Tibial artery (tissue), 4 donors: ENCODE data around the gene MYG1.

Experiments used
- DNase-seq, 2 donors: peaks; one replicate each; pipeline ENCODE4 v3.0.0-alpha.2; 2019
- H3K27ac ChIP-seq, 2 donors: fragments of 200-600 bp; sonication (generic) in 1 of 2; 1 replicate in 1 of 2; 2 replicates in 1 of 2; pipeline ENCODE4 v1.5.1; 2018 to 2019; ENCODE audit warnings: mild to moderate bottlenecking in 1 of 2
- H3K27me3 ChIP-seq, 2 donors: fragments of 200-600 bp; sonication (generic) in 1 of 2; one replicate each; pipeline versions ENCODE4 v1.5.1 to v1.6.0; 2016 to 2019
- H3K36me3 ChIP-seq, 3 donors: fragments of 200-600 bp; sonication (generic) in 2 of 3; one replicate each; pipeline ENCODE4 v1.5.1; 2016 to 2019; ENCODE audit warnings: mild to moderate bottlenecking in 2 of 3
- H3K4me1 ChIP-seq, 4 donors: fragments of 200-600 bp; sonication (generic) in 2 of 4; 1 replicate in 3 of 4; 2 replicates in 1 of 4; pipeline ENCODE4 v1.5.1; 2016 to 2019
- H3K4me3 ChIP-seq, 2 donors: fragments of 200-600 bp; sonication (generic) in 1 of 2; 1 replicate in 1 of 2; 2 replicates in 1 of 2; pipeline ENCODE4 v1.5.1; 2018 to 2019; ENCODE audit warnings: mild to moderate bottlenecking in 2 of 2
- H3K9me3 ChIP-seq, 3 donors: fragments of 200-600 bp; sonication (generic) in 1 of 3; one replicate each; pipeline ENCODE4 v1.5.1; 2016 to 2019
- CTCF ChIP-seq, 2 experiments: fragments of 200-600 bp in 1 of 2; fragments of 450-650 bp in 1 of 2; IDR thresholded peaks; one replicate each; pipeline ENCODE4 v1.5.1; 2017 to 2019; ENCODE audit warnings: antibody characterized with exemption in 2 of 2, mild to moderate bottlenecking in 1 of 2, moderate library complexity in 1 of 2
- intact Hi-C: fragments of 100-400 bp; cut with DNase I; formaldehyde crosslinking; loops from one replicate; pipeline ENCODE4 v1.15.0; 2023; ENCODE audit warnings: low total_unique reads

Gene MYG1

GRCh38 chr12:53288322-53288721 is 11.2 kb upstream of the MYG1 start:
- H3K27ac ChIP-seq, result no peak overlapping the region
- no peaks in the 10 kb centered on the region for H3K36me3 ChIP-seq
- TF ChIP-seq CTCF (IDR thresholded peaks at IDR 0.05), result no peak
- no peak for DNase-seq
- H3K4me3 ChIP-seq, result no peak overlapping the region
- H3K9me3 ChIP-seq, result no peaks in the 10 kb centered on the region
- H3K27me3 ChIP-seq, result no peaks in the 10 kb centered on the region
- H3K4me1 ChIP-seq, result no peaks in the 10 kb centered on the region
- intact Hi-C loops, result loop anchor here (2.0 kb wide), 1 partner anchor 76 kb away; no protein-coding TSS in a partner anchor

DNA sequence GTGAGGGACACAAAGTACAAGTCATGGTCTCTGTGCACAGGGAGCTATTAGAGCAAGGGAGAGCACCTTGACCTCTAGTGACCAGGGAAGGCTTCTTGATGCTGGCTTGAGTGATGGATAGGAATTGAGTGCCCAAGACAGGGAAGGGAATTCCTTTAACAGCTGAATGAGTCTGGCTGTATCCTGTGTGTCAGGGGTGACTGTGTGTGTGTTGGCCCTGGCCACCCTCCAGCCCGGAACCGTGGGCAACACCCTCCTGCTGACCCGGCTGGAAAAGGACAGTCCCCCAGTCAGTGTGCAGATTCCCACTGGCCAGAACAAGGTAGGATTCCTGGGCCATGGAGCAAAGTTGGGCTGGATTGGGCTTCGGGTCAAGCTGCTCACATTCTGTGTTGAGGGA is 9.6 kb upstream of the MYG1 start:
- peaks cover 0 to 6% (median 5%) of the 10 kb centered on the region in 4 donors for H3K4me1 ChIP-seq
- TF ChIP-seq CTCF (IDR thresholded peaks at IDR 0.05), result no peak
- no peaks in the 10 kb centered on the region for H3K27me3 ChIP-seq
- H3K4me3 ChIP-seq, result no peak overlapping the region
- H3K27ac ChIP-seq, result no peak overlapping the region
- no peaks in the 10 kb centered on the region for H3K36me3 ChIP-seq
- DNase-seq, result no peak
- intact Hi-C loops, result loop anchor here (2.0 kb wide), 1 partner anchor 77 kb away; no protein-coding TSS in a partner anchor
- H3K9me3 ChIP-seq, result no peaks in the 10 kb centered on the region

GRCh38 chr12:53290661-53291060 is 8.8 kb upstream of the MYG1 start:
- no peak for DNase-seq
- H3K4me1 ChIP-seq, result peaks cover 0 to 8% (median 7%) of the 10 kb centered on the region in 4 donors
- TF ChIP-seq CTCF (IDR thresholded peaks at IDR 0.05), result no peak
- H3K36me3 ChIP-seq, result no peaks in the 10 kb centered on the region
- H3K27ac ChIP-seq, result no peak overlapping the region
- intact Hi-C loops, result no loop called here
- no peaks in the 10 kb centered on the region for H3K9me3 ChIP-seq
- H3K27me3 ChIP-seq, result no peaks in the 10 kb centered on the region
- no peak overlapping the region for H3K4me3 ChIP-seq

- H3K27ac ChIP-seq, result no peak overlapping the region
Observed at GRCh38 chr12:53292426-53292825, 7.1 kb upstream of the MYG1 start.

DNA sequence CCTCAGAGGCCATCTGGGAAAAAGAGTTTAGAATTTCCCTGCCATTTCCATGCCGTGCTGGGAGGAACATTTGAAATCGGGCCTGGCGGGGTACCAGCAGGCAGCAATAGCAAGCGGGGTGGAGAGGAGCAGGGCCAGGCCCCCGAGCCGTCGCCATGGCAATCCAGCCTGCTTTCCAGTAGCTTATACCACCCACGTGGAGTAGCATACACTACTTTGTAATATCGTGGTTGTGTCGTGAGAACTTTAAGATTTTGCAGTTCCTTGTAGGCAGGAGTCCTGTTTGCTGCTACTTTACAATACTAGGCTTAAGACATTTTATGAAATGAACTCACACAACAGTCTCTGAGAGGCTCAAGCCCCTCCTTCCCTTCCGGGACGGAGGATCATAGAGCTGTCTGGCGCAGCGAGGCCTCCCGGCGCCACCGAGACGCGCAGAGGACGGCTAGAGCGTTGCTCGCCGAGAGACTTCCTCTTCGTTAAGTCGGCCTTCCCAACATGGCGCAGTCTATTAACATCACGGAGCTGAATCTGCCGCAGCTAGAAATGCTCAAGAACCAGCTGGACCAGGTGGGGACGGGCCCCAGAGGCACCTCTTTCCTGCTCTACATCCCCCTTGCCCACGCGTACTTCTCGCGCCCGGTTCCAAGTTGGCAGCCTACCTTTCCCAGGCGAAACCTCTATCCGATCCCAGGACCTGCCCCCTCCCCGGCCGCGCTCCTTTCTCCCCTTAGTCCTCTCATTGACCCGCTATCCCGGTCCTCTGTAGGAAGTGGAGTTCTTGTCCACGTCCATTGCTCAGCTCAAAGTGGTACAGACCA is 4.2 kb upstream of the MYG1 start, which contains the start of gene PFDN5:
Gene PFDN5 (plus strand): TSS at position 473 of the 821 bp plus-strand sequence. CDS start 26 bp downstream, at position 499.
- DNase-seq, result peak; percentile 89 to 94
- Histone ChIP-seq H3K36me3 (peaks cover 7 to 10% (median 9%) of the 10 kb centered on the region in 3 donors), H3K4me3 (peak within 1 kb of the TSS; percentile 64 to 65), H3K9me3 (no peaks in the 10 kb centered on the region), H3K27ac (peak within 1 kb of the TSS; percentile 82 to 88), H3K4me1 (peaks cover 0 to 46% (median 34%) of the 10 kb centered on the region in 4 donors), H3K27me3 (no peaks in the 10 kb centered on the region)
- intact Hi-C loops, result no loop called here
- peak in 1 of 2 experiments; percentile 29 for TF ChIP-seq CTCF (IDR thresholded peaks at IDR 0.05)

More at GRCh38 chr12:53292426-53292825, 7.1 kb upstream of the MYG1 start:
- no peak for DNase-seq
- peaks cover 0 to 24% (median 21%) of the 10 kb centered on the region in 4 donors for H3K4me1 ChIP-seq
- H3K36me3 ChIP-seq, result peaks cover 0 to under 1% (median 0%) of the 10 kb centered on the region in 3 donors
- no peaks in the 10 kb centered on the region for H3K9me3 ChIP-seq
- no peak overlapping the region for H3K4me3 ChIP-seq
- intact Hi-C loops, result no loop called here
- H3K27me3 ChIP-seq, result no peaks in the 10 kb centered on the region
- no peak for TF ChIP-seq CTCF (IDR thresholded peaks at IDR 0.05)
